Measurements from ENCODE around the gene TBC1D19.
"Not testable (repeated sequence)": the region's sequence is repeated elsewhere in the genome, so short reads cannot be mapped to it uniquely, and the experiment has no call there.

The TBC1D19 gene

GRCh38 chr4:26685250-26685649, 101.4 kb downstream of the TBC1D19 start:
- no peak for DNase-seq (ENCODE audit: low read depth in 2 of 2)

- DNase-seq (ENCODE audit: low read depth in 2 of 2): no peak
These were observed 103.8 kb downstream of the TBC1D19 start for GRCh38 chr4:26687728-26688127.

GRCh38 chr4:26690506-26690905, 106.6 kb downstream of the TBC1D19 start:
- DNase-seq (ENCODE audit: low read depth in 2 of 2): no peak

GRCh38 chr4:26692014-26692726, 108.3 kb downstream of the TBC1D19 start:
- DNase-seq (ENCODE audit: low read depth in 2 of 2): no peak

- not testable (repeated sequence) for DNase-seq (ENCODE audit: low read depth in 2 of 2)
These were observed 110.2 kb downstream of the TBC1D19 start for GRCh38 chr4:26694131-26694530.

- no peak for DNase-seq (ENCODE audit: low read depth in 2 of 2)
These were observed 116.2 kb downstream of the TBC1D19 start for GRCh38 chr4:26700110-26700509.

GRCh38 chr4:26701095-26701494, 117.2 kb downstream of the TBC1D19 start:
- DNase-seq (ENCODE audit: low read depth in 2 of 2): no peak

- no peak for DNase-seq (ENCODE audit: low read depth in 2 of 2)
These were observed 117.9 kb downstream of the TBC1D19 start for GRCh38 chr4:26701786-26702227.

GRCh38 chr4:26707342-26707741, 123.5 kb downstream of the TBC1D19 start:
- DNase-seq (ENCODE audit: low read depth in 2 of 2): no peak

GRCh38 chr4:26709246-26709645, 125.4 kb downstream of the TBC1D19 start:
- no peak for DNase-seq (ENCODE audit: low read depth in 2 of 2)

GRCh38 chr4:26713563-26714151, 129.8 kb downstream of the TBC1D19 start:
- no peak for DNase-seq (ENCODE audit: low read depth in 2 of 2)

GRCh38 chr4:26715636-26716242, 131.9 kb downstream of the TBC1D19 start:
- DNase-seq (ENCODE audit: low read depth in 2 of 2): no peak

- DNase-seq (ENCODE audit: low read depth in 2 of 2): no peak
These were observed 133.4 kb downstream of the TBC1D19 start for GRCh38 chr4:26717332-26717731.

GRCh38 chr4:26719954-26720552, 136.2 kb downstream of the TBC1D19 start:
- no peak for DNase-seq (ENCODE audit: low read depth in 2 of 2)

- DNase-seq (ENCODE audit: low read depth in 2 of 2): no peak
These were observed 137.8 kb downstream of the TBC1D19 start for GRCh38 chr4:26721685-26722084.

- no peak for DNase-seq (ENCODE audit: low read depth in 2 of 2)
These were observed 139.3 kb downstream of the TBC1D19 start for GRCh38 chr4:26723216-26723615.

GRCh38 chr4:26724534-26724933, 140.7 kb downstream of the TBC1D19 start:
- DNase-seq (ENCODE audit: low read depth in 2 of 2): no peak

GRCh38 chr4:26726655-26727387, 142.9 kb downstream of the TBC1D19 start:
- DNase-seq (ENCODE audit: low read depth in 2 of 2): no peak

- DNase-seq (ENCODE audit: low read depth in 2 of 2): no peak
These were observed 144.0 kb downstream of the TBC1D19 start for GRCh38 chr4:26727844-26728243.

GRCh38 chr4:26729027-26729426, 145.1 kb downstream of the TBC1D19 start:
- DNase-seq (ENCODE audit: low read depth in 2 of 2): no peak

- DNase-seq (ENCODE audit: low read depth in 2 of 2): no peak
These were observed 145.7 kb downstream of the TBC1D19 start for GRCh38 chr4:26729547-26729946.

All from stimulated activated CD8-positive, alpha-beta memory T cell treated with anti-CD3 and anti-CD28 coated beads, Interleukin-15, amount 100 ng/mL, for 4 hours (primary cell).